Breast epithelium (tissue), 4 donors: ENCODE results near the gene STXBP3. TPM values are rescaled to one million over a fixed set of nuclear protein-coding genes. Genes with fewer than 3 reads are reported as not detected.
"Not testable (repeated sequence)": the region's sequence is repeated elsewhere in the genome, so short reads cannot be mapped to it uniquely, and the experiment has no call there.

ENCODE experiments used
- DNase-seq, 2 donors: peaks; one replicate each; pipeline ENCODE4 v3.0.0-alpha.2; 2019; ENCODE audit warnings: low spot score in 2 of 2
- H3K27ac ChIP-seq, 2 donors: fragments of 200-600 bp; sonication (generic) in 1 of 2; one replicate each; pipeline ENCODE4 v1.5.1; 2016 to 2019; ENCODE audit warnings: mild to moderate bottlenecking in 1 of 2
- H3K27me3 ChIP-seq, 2 donors: fragments of 200-600 bp; sonication (generic) in 1 of 2; one replicate each; pipeline versions ENCODE4 v1.5.1 to v1.6.0; 2017 to 2019; ENCODE audit warnings: control low read depth in 1 of 2, mild to moderate bottlenecking in 1 of 2
- H3K36me3 ChIP-seq: fragments of 200-600 bp; one replicate; pipeline ENCODE4 v1.5.1; 2019
- H3K4me1 ChIP-seq, 2 donors: fragments of 200-600 bp; sonication (generic); one replicate each; pipeline ENCODE4 v1.5.1; 2016 to 2019; ENCODE audit warnings: control low read depth in 1 of 2
- H3K4me3 ChIP-seq, 3 donors: fragments of 200-600 bp; sonication (generic); 1 replicate in 2 of 3; 2 replicates in 1 of 3; pipeline ENCODE4 v1.5.1; 2016 to 2019; ENCODE audit warnings: mild to moderate bottlenecking in 3 of 3, moderate library complexity in 2 of 3
- H3K9me3 ChIP-seq, 2 donors: fragments of 200-600 bp; sonication (generic) in 1 of 2; one replicate each; pipeline ENCODE4 v1.5.1; 2016 to 2019; ENCODE audit warnings: control low read depth in 1 of 2
- POLR2A ChIP-seq: fragments of 450-650 bp; IDR thresholded peaks from one replicate; pipeline ENCODE4 v1.6.1; 2016; ENCODE audit warnings: antibody characterized with exemption, mild to moderate bottlenecking, moderate library complexity
- POLR2AphosphoS5 ChIP-seq, 3 donors: sonication (generic); formaldehyde crosslinking; IDR thresholded peaks; one replicate each; pipeline ENCODE4 v1.6.1; 2017; ENCODE audit warnings: antibody characterized with exemption in 3 of 3
- intact Hi-C: fragments of 100-400 bp; cut with DNase I; formaldehyde crosslinking; loops from one replicate; pipeline ENCODE4 v1.15.1; 2023; ENCODE audit warnings: low total_unique reads
- total RNA-seq, 3 donors: library from RNA; depleted of rRNA; stranded (reverse); fragments of >200 nt; gene quantifications; one replicate each; pipeline ENCODE4 v1.1.0, GENCODE V29; 2016
- TF ChIP-seq, protein P1 (sequence below), 3 donors: fragments of 450-650 bp; IDR thresholded peaks; one replicate each; pipeline ENCODE4 v1.5.1; 2016 to 2017; ENCODE audit warnings: antibody characterized with exemption in 3 of 3, mild to moderate bottlenecking in 3 of 3, moderate library complexity in 3 of 3

The STXBP3 gene
- total RNA-seq, 3 donors from 2014 or later: 62.6 to 127 (median 79.5) TPM

DNA sequence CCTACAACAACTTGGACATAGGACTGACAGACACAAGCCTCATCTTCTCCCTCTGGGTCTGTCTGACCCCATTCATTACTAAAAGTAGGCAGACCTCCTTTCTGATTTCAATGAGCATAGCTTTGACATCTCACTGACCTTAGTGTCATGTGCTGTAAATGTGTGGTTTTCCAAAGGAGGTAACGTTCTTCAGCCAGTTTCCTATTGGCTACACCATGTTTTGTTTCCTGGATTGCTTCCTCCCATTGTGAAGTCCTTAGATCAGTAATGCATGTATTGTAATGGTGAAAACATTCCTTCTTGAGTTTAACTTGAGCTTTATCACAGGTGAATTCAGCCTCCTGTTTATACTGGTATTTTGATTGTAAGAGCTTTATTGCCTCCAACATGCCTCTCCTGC, 20.6 kb downstream of the STXBP3 start:
- H3K9me3 ChIP-seq: no peaks in the 10 kb centered on the region
- H3K27me3 ChIP-seq: no peaks in the 10 kb centered on the region
- no peak for DNase-seq
- no peaks in the 10 kb centered on the region for H3K4me1 ChIP-seq
- H3K4me3 ChIP-seq: no peak overlapping the region
- TF ChIP-seq POLR2AphosphoS5 (IDR thresholded peaks at IDR 0.05) (no peak), POLR2A (no peak)
- TF ChIP-seq, protein P1, sequence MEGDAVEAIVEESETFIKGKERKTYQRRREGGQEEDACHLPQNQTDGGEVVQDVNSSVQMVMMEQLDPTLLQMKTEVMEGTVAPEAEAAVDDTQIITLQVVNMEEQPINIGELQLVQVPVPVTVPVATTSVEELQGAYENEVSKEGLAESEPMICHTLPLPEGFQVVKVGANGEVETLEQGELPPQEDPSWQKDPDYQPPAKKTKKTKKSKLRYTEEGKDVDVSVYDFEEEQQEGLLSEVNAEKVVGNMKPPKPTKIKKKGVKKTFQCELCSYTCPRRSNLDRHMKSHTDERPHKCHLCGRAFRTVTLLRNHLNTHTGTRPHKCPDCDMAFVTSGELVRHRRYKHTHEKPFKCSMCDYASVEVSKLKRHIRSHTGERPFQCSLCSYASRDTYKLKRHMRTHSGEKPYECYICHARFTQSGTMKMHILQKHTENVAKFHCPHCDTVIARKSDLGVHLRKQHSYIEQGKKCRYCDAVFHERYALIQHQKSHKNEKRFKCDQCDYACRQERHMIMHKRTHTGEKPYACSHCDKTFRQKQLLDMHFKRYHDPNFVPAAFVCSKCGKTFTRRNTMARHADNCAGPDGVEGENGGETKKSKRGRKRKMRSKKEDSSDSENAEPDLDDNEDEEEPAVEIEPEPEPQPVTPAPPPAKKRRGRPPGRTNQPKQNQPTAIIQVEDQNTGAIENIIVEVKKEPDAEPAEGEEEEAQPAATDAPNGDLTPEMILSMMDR (IDR thresholded peaks at IDR 0.05): no peak
- intact Hi-C loops: no loop called here
- H3K27ac ChIP-seq: no peak overlapping the region
- peaks cover 5% of the 10 kb centered on the region for H3K36me3 ChIP-seq

DNA sequence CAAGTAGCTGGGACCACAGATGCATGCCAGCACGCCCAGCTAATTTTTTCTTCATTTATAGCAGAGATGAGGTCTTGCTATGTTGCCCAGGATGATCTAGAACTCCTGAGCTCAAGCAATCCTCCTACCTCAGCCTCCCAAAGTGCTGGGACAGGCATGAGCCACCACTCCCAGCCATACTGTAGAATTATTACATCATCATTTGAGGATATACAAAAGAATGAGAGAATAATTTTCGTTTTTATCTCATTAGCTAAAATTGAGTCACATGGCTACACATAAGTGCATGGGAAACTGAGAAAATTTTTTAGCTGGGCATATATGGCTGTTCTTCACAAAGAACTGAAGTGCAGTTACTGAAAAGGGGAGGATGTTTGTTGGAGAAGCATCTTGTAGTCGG, 21.2 kb downstream of the STXBP3 start:
- intact Hi-C loops: no loop called here
- no peak for DNase-seq
- Histone ChIP-seq H3K27ac (no peak overlapping the region), H3K4me1 (no peaks in the 10 kb centered on the region), H3K27me3 (no peaks in the 10 kb centered on the region), H3K4me3 (no peak overlapping the region), H3K36me3 (peaks cover 4% of the 10 kb centered on the region), H3K9me3 (no peaks in the 10 kb centered on the region)
- TF ChIP-seq POLR2AphosphoS5 (IDR thresholded peaks at IDR 0.05) (no peak), POLR2A (no peak)
- TF ChIP-seq, protein P1 (IDR thresholded peaks at IDR 0.05): no peak

DNA sequence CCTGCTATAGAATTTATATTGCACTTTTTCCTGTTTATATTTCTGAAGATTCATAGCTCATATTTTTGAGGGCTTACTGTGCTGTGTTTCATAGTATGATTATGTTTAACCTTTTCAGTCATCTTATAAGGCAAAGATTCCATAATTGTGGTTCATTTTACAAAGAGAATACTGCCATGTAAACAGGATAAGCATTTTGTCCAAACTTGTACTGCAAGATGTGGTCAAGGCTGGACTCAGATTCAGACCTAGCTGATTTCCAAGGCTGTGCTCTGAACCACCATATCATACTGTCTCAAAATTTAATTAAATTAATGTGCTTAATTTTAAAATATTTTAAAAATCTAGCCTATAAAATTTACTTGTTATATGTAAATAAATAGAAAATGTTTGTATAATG, 31.4 kb downstream of the STXBP3 start:
- Histone ChIP-seq H3K4me1 (no peaks in the 10 kb centered on the region), H3K36me3 (no peaks in the 10 kb centered on the region), H3K27me3 (no peaks in the 10 kb centered on the region), H3K4me3 (no peak overlapping the region), H3K27ac (no peak overlapping the region), H3K9me3 (no peaks in the 10 kb centered on the region)
- intact Hi-C loops: no loop called here
- no peak for DNase-seq
- TF ChIP-seq POLR2AphosphoS5 (IDR thresholded peaks at IDR 0.05): no peak
- TF ChIP-seq POLR2A: no peak

DNA sequence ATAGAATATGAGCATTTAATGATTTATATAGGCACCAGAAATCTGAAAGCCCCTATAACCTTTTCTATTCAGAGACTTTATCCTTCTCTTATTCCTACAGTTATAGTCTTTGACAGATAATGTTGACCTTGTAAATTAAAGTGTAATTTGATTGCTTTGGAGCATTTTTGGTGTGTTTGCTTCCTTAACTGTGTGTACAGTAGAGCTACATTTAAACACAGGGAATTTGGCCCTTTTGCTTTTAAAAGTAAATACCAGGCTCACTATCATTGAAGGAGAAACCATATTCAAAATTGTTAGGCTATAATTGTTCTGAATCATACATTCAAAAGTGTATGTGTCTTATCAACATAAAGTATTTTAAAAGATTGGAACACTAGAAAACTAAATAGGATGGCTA, 33.0 kb downstream of the STXBP3 start:
- Histone ChIP-seq H3K9me3 (no peaks in the 10 kb centered on the region), H3K36me3 (peaks cover 7% of the 10 kb centered on the region), H3K27me3 (no peaks in the 10 kb centered on the region), H3K27ac (no peak overlapping the region), H3K4me3 (no peak overlapping the region), H3K4me1 (no peaks in the 10 kb centered on the region)
- TF ChIP-seq, protein P1 (IDR thresholded peaks at IDR 0.05): no peak
- no peak for TF ChIP-seq POLR2A
- DNase-seq: no peak
- intact Hi-C loops: no loop called here

GRCh38 chr1:108780937-108781574, 34.6 kb downstream of the STXBP3 start:
- intact Hi-C loops: no loop called here
- peaks cover 7% of the 10 kb centered on the region for H3K36me3 ChIP-seq
- no peaks in the 10 kb centered on the region for H3K4me1 ChIP-seq

GRCh38 chr1:108781575-108781944, 35.1 kb downstream of the STXBP3 start:
- H3K9me3 ChIP-seq: peaks cover 15 to 18% of the 10 kb centered on the region in 2 donors
- H3K27ac ChIP-seq, DNase-seq, H3K4me1 ChIP-seq, H3K36me3 ChIP-seq, H3K27me3 ChIP-seq, intact Hi-C loops, H3K4me3 ChIP-seq: not testable (repeated sequence)

More at GRCh38 chr1:108780937-108781574, 34.6 kb downstream of the STXBP3 start:
- Histone ChIP-seq H3K4me3 (no peak overlapping the region), H3K9me3 (peaks cover 13 to 15% of the 10 kb centered on the region in 2 donors), H3K27me3 (no peaks in the 10 kb centered on the region), H3K27ac (no peak overlapping the region)
- DNase-seq: no peak
- TF ChIP-seq POLR2A (no peak), POLR2AphosphoS5 (IDR thresholded peaks at IDR 0.05) (no peak)
- TF ChIP-seq, protein P1 (IDR thresholded peaks at IDR 0.05): no peak
